ENCODE data around the gene KMT2D. TPM values are rescaled to one million over a fixed set of nuclear protein-coding genes. Genes with fewer than 3 reads are reported as not detected.
A peak's percentile ranks its signal among the peaks of the same experiment; 100 is the strongest.

Gene KMT2D
- total RNA-seq, 1 donor from 2014 or later = 38.8 TPM

- Histone ChIP-seq H3K27ac (peak overlapping the region; percentile 7), H3K4me1 (peaks cover 56% of the 10 kb centered on the region), H3K4me3 (no peak overlapping the region), H3K36me3 (peaks cover 0 to 43% of the 10 kb centered on the region in 2 donors), H3K9me3 (no peaks in the 10 kb centered on the region), H3K27me3 (no peaks in the 10 kb centered on the region)
- intact Hi-C loops (cut with DNase I) = loop anchor here (2.0 kb wide), 1 partner anchor 17 kb away; no protein-coding TSS in a partner anchor
- no peak for DNase-seq (ENCODE audit: extremely low spot score in 2 of 2)
- TF ChIP-seq POLR2AphosphoS5 (IDR thresholded peaks at IDR 0.05; ENCODE audit: insufficient read depth in 1 of 2, low read depth in 1 of 2) = peak; percentile 23 to 25
- no peak for TF ChIP-seq POLR2A (IDR thresholded peaks at IDR 0.05)
Observed at GRCh38 chr12:49105504-49106084, 45.0 kb upstream of the KMT2D start.

GRCh38 chr12:49104822-49105221 lies 44.2 kb upstream of the KMT2D start:
- DNase-seq (ENCODE audit: extremely low spot score in 2 of 2) = no peak
- Histone ChIP-seq H3K9me3 (no peaks in the 10 kb centered on the region), H3K36me3 (peaks cover 0 to 50% of the 10 kb centered on the region in 2 donors), H3K4me1 (peaks cover 55% of the 10 kb centered on the region), H3K27me3 (no peaks in the 10 kb centered on the region), H3K27ac (no peak overlapping the region), H3K4me3 (no peak overlapping the region)
- intact Hi-C loops (cut with DNase I) = loop anchor here (2.0 kb wide), 1 partner anchor 18 kb away; no protein-coding TSS in a partner anchor
- TF ChIP-seq, protein P1, sequence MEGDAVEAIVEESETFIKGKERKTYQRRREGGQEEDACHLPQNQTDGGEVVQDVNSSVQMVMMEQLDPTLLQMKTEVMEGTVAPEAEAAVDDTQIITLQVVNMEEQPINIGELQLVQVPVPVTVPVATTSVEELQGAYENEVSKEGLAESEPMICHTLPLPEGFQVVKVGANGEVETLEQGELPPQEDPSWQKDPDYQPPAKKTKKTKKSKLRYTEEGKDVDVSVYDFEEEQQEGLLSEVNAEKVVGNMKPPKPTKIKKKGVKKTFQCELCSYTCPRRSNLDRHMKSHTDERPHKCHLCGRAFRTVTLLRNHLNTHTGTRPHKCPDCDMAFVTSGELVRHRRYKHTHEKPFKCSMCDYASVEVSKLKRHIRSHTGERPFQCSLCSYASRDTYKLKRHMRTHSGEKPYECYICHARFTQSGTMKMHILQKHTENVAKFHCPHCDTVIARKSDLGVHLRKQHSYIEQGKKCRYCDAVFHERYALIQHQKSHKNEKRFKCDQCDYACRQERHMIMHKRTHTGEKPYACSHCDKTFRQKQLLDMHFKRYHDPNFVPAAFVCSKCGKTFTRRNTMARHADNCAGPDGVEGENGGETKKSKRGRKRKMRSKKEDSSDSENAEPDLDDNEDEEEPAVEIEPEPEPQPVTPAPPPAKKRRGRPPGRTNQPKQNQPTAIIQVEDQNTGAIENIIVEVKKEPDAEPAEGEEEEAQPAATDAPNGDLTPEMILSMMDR (IDR thresholded peaks at IDR 0.05) = no peak
- TF ChIP-seq POLR2AphosphoS5 (IDR thresholded peaks at IDR 0.05; ENCODE audit: insufficient read depth in 1 of 2, low read depth in 1 of 2) (no peak), POLR2A (IDR thresholded peaks at IDR 0.05) (no peak)

DNA sequence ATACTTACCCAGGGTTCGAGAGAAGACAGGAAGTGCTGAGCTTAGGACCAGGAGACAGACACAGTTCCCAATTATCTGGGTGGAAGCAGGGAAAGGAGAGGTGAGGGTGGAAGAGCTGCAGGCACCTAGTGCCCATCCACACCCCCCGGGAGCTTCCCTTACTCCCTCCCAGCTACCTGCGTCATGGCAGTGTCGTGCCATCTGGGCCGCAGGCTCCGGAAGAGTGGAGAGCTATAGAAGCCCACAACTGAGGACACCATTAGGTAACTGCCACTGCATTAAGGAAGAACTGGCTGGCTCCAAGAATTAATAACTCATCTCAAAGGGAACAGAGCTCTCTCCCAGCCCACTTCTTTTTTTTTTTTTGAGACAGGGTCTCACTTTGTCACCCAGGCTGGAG lies 39.8 kb upstream of the KMT2D start:
- Histone ChIP-seq H3K27me3 (no peaks in the 10 kb centered on the region), H3K36me3 (peaks cover 3 to 77% of the 10 kb centered on the region in 2 donors), H3K4me3 (no peak overlapping the region), H3K27ac (no peak overlapping the region), H3K4me1 (peaks cover 10% of the 10 kb centered on the region), H3K9me3 (no peaks in the 10 kb centered on the region)
- intact Hi-C loops (cut with DNase I) = no loop called here
- DNase-seq (ENCODE audit: extremely low spot score in 2 of 2) = no peak
- TF ChIP-seq, protein P1 (IDR thresholded peaks at IDR 0.05) = no peak
- TF ChIP-seq POLR2A (IDR thresholded peaks at IDR 0.05) (no peak), POLR2AphosphoS5 (IDR thresholded peaks at IDR 0.05; ENCODE audit: insufficient read depth in 1 of 2, low read depth in 1 of 2) (no peak)

DNA sequence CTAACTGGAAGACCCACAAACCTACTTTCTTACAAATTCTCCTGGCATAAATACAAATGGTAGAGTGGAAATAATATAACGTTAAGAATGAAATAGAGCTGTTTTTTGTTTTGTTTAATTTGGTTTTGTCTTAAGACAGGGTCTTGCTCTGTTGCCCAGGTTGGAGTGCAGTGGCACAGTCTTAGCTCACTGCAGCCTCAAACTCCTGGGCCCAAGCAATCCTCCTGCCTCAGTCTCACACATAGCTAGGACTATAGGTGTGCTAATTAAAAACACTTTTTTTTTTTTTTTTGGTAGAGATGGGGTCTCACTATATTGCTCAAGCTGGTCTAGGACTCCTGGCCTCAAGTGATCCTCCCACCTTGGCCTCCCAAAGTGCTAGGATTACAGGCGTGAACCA lies 38.1 kb upstream of the KMT2D start:
- intact Hi-C loops (cut with DNase I) = loop anchor here (10.0 kb wide), 1 partner anchor 136 kb away; no protein-coding TSS in a partner anchor
- TF ChIP-seq POLR2A (IDR thresholded peaks at IDR 0.05) (no peak), POLR2AphosphoS5 (IDR thresholded peaks at IDR 0.05; ENCODE audit: insufficient read depth in 1 of 2, low read depth in 1 of 2) (no peak)
- TF ChIP-seq, protein P1 (IDR thresholded peaks at IDR 0.05) = no peak
- H3K27me3 ChIP-seq = no peaks in the 10 kb centered on the region
- no peak overlapping the region for H3K4me3 ChIP-seq
- DNase-seq (ENCODE audit: extremely low spot score in 2 of 2) = no peak
- H3K36me3 ChIP-seq = peaks cover 3 to 64% of the 10 kb centered on the region in 2 donors
- peaks cover 14% of the 10 kb centered on the region for H3K4me1 ChIP-seq
- no peaks in the 10 kb centered on the region for H3K9me3 ChIP-seq
- no peak overlapping the region for H3K27ac ChIP-seq

DNA sequence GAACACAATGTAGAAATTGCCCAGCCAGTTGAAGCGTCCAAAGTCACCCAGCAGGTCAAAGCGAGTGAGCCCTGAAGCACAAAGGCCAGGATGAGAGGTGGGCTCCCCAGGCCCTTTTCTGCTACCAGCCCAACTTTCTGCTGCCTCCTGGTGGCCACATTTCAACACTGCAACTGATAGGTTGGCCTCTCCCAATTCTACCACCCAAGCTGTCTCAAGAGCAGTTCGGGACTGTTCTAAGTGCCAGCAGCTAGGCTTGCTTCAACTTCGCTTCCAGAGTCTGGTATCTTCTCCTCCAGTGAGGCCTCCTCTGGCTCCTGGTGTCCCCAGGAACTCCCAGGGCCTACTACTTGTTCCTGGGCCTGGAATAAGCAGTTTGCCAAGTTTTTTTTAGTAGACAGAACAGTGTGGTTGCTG lies 37.4 kb upstream of the KMT2D start:
- no peak for DNase-seq (ENCODE audit: extremely low spot score in 2 of 2)
- Histone ChIP-seq H3K27me3 (no peaks in the 10 kb centered on the region), H3K36me3 (peaks cover 3 to 57% of the 10 kb centered on the region in 2 donors), H3K4me1 (peaks cover 21% of the 10 kb centered on the region), H3K9me3 (no peaks in the 10 kb centered on the region), H3K4me3 (no peak overlapping the region), H3K27ac (no peak overlapping the region)
- TF ChIP-seq, protein P1 (IDR thresholded peaks at IDR 0.05) = peak; percentile 36 to 64 (median 55)
- no peak for TF ChIP-seq POLR2A (IDR thresholded peaks at IDR 0.05)
- intact Hi-C loops (cut with DNase I) = loop anchor here (10.0 kb wide), 1 partner anchor 137 kb away; no protein-coding TSS in a partner anchor
